Uterus (tissue), 2 donors: Measurements from ENCODE around the gene NELL1.

Source experiments
- CTCF ChIP-seq, 4 experiments: fragments of 200-600 bp in 2 of 4; fragments of 450-650 bp in 2 of 4; sonication (generic) in 2 of 4; IDR thresholded peaks; one replicate each; pipeline ENCODE4 v1.5.1; 2016 to 2019; ENCODE audit warnings: antibody characterized with exemption in 4 of 4, mild to moderate bottlenecking in 2 of 4, moderate library complexity in 1 of 4
- POLR2A ChIP-seq, 2 donors: fragments of 450-650 bp; IDR thresholded peaks; one replicate each; pipeline ENCODE4 v1.6.1; 2016; ENCODE audit warnings: antibody characterized with exemption in 2 of 2, mild to moderate bottlenecking in 1 of 2, moderate library complexity in 1 of 2

- no peak for TF ChIP-seq CTCF (IDR thresholded peaks at IDR 0.05)
- TF ChIP-seq POLR2A (IDR thresholded peaks at IDR 0.05), result no peak
These were observed 504.1 kb downstream of the NELL1 start for GRCh38 chr11:21173476-21173875.
